Suprapubic skin (tissue), 4 donors: ENCODE data around the gene CHRNA5.

Source experiments
- POLR2A ChIP-seq, 2 donors: fragments of 450-650 bp; IDR thresholded peaks; one replicate each; pipeline ENCODE4 v1.6.1; 2017; ENCODE audit warnings: antibody characterized with exemption in 2 of 2, mild to moderate bottlenecking in 2 of 2, moderate library complexity in 2 of 2
- POLR2AphosphoS5 ChIP-seq, 3 donors: sonication (generic); formaldehyde crosslinking; IDR thresholded peaks; one replicate each; pipeline ENCODE4 v1.6.1; 2017; ENCODE audit warnings: antibody characterized with exemption in 3 of 3
- TF ChIP-seq, protein P1 (sequence below), 2 donors: fragments of 200-600 bp in 1 of 2; fragments of 450-650 bp in 1 of 2; sonication (generic) in 1 of 2; IDR thresholded peaks; one replicate each; pipeline ENCODE4 v1.5.1; 2016 to 2019; ENCODE audit warnings: antibody characterized with exemption in 2 of 2, mild to moderate bottlenecking in 1 of 2, moderate library complexity in 1 of 2

DNA sequence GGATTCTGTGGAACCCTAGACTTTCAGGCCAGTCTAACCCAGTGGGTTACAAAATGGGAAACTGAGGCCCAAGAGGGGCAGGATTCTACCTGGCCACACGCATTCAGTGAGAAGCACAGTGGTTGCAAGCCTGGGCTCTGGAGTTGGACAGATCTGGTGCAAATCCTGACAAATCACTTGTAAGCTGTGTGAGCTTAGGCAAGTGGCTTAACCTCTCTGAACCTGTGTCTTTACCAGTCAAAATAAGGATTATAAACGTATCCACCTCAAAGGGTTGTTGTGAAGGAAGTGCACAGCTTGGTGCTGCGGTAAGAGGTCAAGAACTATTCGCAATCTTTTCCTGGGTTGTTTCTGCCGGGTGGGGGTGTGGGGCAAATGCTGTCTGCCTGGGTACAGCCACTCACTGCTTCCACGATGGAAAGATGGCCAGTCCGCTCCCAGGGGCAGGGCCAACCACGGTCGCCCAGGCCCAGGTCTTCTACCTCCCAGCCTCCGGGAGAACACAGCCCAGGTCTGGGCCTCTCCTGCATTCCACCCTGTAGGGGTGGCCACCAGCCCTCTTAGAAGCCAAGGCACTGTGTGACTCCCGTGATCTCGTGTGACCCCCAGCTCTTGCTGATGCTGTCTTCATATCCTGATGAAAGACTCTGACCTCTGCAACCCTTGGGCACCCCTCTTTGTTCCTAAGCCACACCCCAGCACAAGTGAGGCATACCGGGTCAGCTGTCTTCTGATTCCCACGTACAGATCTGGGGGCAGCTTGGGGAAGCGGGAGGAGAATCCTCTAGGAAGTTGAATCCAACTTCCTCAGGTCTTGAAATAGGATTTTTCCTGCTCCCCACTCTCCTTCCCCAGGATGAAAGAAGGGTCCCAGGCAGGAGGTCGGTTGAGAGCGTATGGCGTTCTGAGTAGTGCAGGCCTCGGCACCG is 54.0 kb downstream of the CHRNA5 start:
- no peak for TF ChIP-seq POLR2A (IDR thresholded peaks at IDR 0.05)
- TF ChIP-seq, protein P1, sequence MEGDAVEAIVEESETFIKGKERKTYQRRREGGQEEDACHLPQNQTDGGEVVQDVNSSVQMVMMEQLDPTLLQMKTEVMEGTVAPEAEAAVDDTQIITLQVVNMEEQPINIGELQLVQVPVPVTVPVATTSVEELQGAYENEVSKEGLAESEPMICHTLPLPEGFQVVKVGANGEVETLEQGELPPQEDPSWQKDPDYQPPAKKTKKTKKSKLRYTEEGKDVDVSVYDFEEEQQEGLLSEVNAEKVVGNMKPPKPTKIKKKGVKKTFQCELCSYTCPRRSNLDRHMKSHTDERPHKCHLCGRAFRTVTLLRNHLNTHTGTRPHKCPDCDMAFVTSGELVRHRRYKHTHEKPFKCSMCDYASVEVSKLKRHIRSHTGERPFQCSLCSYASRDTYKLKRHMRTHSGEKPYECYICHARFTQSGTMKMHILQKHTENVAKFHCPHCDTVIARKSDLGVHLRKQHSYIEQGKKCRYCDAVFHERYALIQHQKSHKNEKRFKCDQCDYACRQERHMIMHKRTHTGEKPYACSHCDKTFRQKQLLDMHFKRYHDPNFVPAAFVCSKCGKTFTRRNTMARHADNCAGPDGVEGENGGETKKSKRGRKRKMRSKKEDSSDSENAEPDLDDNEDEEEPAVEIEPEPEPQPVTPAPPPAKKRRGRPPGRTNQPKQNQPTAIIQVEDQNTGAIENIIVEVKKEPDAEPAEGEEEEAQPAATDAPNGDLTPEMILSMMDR (IDR thresholded peaks at IDR 0.05) = no peak
- no peak for TF ChIP-seq POLR2AphosphoS5 (IDR thresholded peaks at IDR 0.05)
